Vagina (tissue), 2 donors: ENCODE measurements around the gene PRM1. TPM values are rescaled to one million over a fixed set of nuclear protein-coding genes. Genes with fewer than 3 reads are reported as not detected.

ENCODE experiments used
- DNase-seq, 2 donors: peaks; one replicate each; pipeline ENCODE4 v3.0.0-alpha.2; 2017; ENCODE audit errors: extremely low spot score in 2 of 2
- H3K27ac ChIP-seq: fragments of 200-600 bp; sonication (generic); one replicate; pipeline ENCODE4 v1.5.1; 2019
- H3K27me3 ChIP-seq: fragments of 200-600 bp; sonication (generic); one replicate; pipeline ENCODE4 v1.5.1; 2019
- H3K36me3 ChIP-seq, 2 donors: fragments of 200-600 bp; sonication (generic); one replicate each; pipeline ENCODE4 v1.5.1; 2017 to 2019
- H3K4me1 ChIP-seq: fragments of 200-600 bp; sonication (generic); one replicate; pipeline ENCODE4 v1.5.1; 2019
- H3K4me3 ChIP-seq, 2 donors: fragments of 200-600 bp; sonication (generic); 1 replicate in 1 of 2; 2 replicates in 1 of 2; pipeline ENCODE4 v1.5.1; 2016 to 2019
- H3K9me3 ChIP-seq: fragments of 200-600 bp; sonication (generic); one replicate; pipeline ENCODE4 v1.5.1; 2019
- CTCF ChIP-seq, 3 experiments: fragments of 450-650 bp in 2 of 3; fragments of 200-600 bp in 1 of 3; sonication (generic) in 1 of 3; IDR thresholded peaks; one replicate each; pipeline ENCODE4 v1.5.1; 2017 to 2019; ENCODE audit warnings: antibody characterized with exemption in 3 of 3, mild to moderate bottlenecking in 2 of 3, moderate library complexity in 2 of 3
- POLR2A ChIP-seq, 2 donors: fragments of 450-650 bp; IDR thresholded peaks; one replicate each; pipeline ENCODE4 v1.6.1; 2017; ENCODE audit warnings: antibody characterized with exemption in 2 of 2, mild to moderate bottlenecking in 2 of 2, moderate library complexity in 2 of 2
- POLR2AphosphoS5 ChIP-seq, 2 donors: sonication (generic); formaldehyde crosslinking; IDR thresholded peaks; one replicate each; pipeline ENCODE4 v1.9.0; 2017; ENCODE audit warnings: antibody characterized with exemption in 2 of 2, mild to moderate bottlenecking in 2 of 2, low read depth in 1 of 2; ENCODE audit not compliant: insufficient read depth in 1 of 2
- intact Hi-C: fragments of 100-400 bp; cut with DNase I; formaldehyde crosslinking; loops from one replicate; pipeline ENCODE4 v1.15.1; 2023
- total RNA-seq: library from RNA; depleted of rRNA; stranded (reverse); fragments of >200 nt; gene quantifications from one replicate; pipeline ENCODE4 v1.2.3, GENCODE V29; 2016

Gene PRM1
- total RNA-seq, 1 donor from 2014 or later, result not detected

GRCh38 chr16:11325404-11326083 is 44.4 kb upstream of the PRM1 start:
- no peaks in the 10 kb centered on the region for H3K36me3 ChIP-seq
- no peak for TF ChIP-seq POLR2AphosphoS5 (IDR thresholded peaks at IDR 0.05; ENCODE audit: insufficient read depth in 1 of 2, low read depth in 1 of 2)
- TF ChIP-seq CTCF (IDR thresholded peaks at IDR 0.05), result no peak
- TF ChIP-seq POLR2A (IDR thresholded peaks at IDR 0.05), result no peak
- intact Hi-C loops, result no loop called here
- no peaks in the 10 kb centered on the region for H3K9me3 ChIP-seq
- peaks cover 18% of the 10 kb centered on the region for H3K4me1 ChIP-seq
- no peak overlapping the region for H3K27ac ChIP-seq
- no peak overlapping the region for H3K4me3 ChIP-seq
- no peak for DNase-seq
- no peaks in the 10 kb centered on the region for H3K27me3 ChIP-seq

GRCh38 chr16:11323551-11324336 is 42.6 kb upstream of the PRM1 start:
- no peaks in the 10 kb centered on the region for H3K9me3 ChIP-seq
- intact Hi-C loops, result no loop called here

GRCh38 chr16:11322823-11323222 is 41.7 kb upstream of the PRM1 start:
- Histone ChIP-seq H3K36me3 (no peaks in the 10 kb centered on the region), H3K9me3 (no peaks in the 10 kb centered on the region), H3K27ac (no peak overlapping the region), H3K4me3 (no peak overlapping the region), H3K27me3 (no peaks in the 10 kb centered on the region), H3K4me1 (peaks cover 3% of the 10 kb centered on the region)
- no peak for TF ChIP-seq POLR2AphosphoS5 (IDR thresholded peaks at IDR 0.05; ENCODE audit: insufficient read depth in 1 of 2, low read depth in 1 of 2)
- no peak for TF ChIP-seq CTCF (IDR thresholded peaks at IDR 0.05)
- no peak for TF ChIP-seq POLR2A (IDR thresholded peaks at IDR 0.05)
- intact Hi-C loops, result no loop called here
- DNase-seq, result no peak

More at GRCh38 chr16:11323551-11324336, 42.6 kb upstream of the PRM1 start:
- Histone ChIP-seq H3K27me3 (no peaks in the 10 kb centered on the region), H3K4me3 (no peak overlapping the region), H3K27ac (no peak overlapping the region), H3K36me3 (no peaks in the 10 kb centered on the region), H3K4me1 (peaks cover 12% of the 10 kb centered on the region)
- DNase-seq, result no peak
- TF ChIP-seq POLR2AphosphoS5 (IDR thresholded peaks at IDR 0.05; ENCODE audit: insufficient read depth in 1 of 2, low read depth in 1 of 2) (no peak), POLR2A (IDR thresholded peaks at IDR 0.05) (no peak), CTCF (IDR thresholded peaks at IDR 0.05) (no peak)

- Histone ChIP-seq H3K9me3 (no peaks in the 10 kb centered on the region), H3K4me1 (no peaks in the 10 kb centered on the region), H3K27me3 (no peaks in the 10 kb centered on the region), H3K36me3 (no peaks in the 10 kb centered on the region), H3K4me3 (no peak overlapping the region), H3K27ac (no peak overlapping the region)
- intact Hi-C loops, result no loop called here
- no peak for TF ChIP-seq POLR2A (IDR thresholded peaks at IDR 0.05)
- no peak for TF ChIP-seq CTCF (IDR thresholded peaks at IDR 0.05)
- TF ChIP-seq POLR2AphosphoS5 (IDR thresholded peaks at IDR 0.05; ENCODE audit: insufficient read depth in 1 of 2, low read depth in 1 of 2), result no peak
- no peak for DNase-seq
These were observed 40.5 kb upstream of the PRM1 start for GRCh38 chr16:11321662-11322061.

- Histone ChIP-seq H3K4me1 (no peaks in the 10 kb centered on the region), H3K27me3 (no peaks in the 10 kb centered on the region), H3K4me3 (no peak overlapping the region), H3K36me3 (no peaks in the 10 kb centered on the region), H3K9me3 (no peaks in the 10 kb centered on the region), H3K27ac (no peak overlapping the region)
- TF ChIP-seq CTCF (IDR thresholded peaks at IDR 0.05) (no peak), POLR2AphosphoS5 (IDR thresholded peaks at IDR 0.05; ENCODE audit: insufficient read depth in 1 of 2, low read depth in 1 of 2) (no peak), POLR2A (IDR thresholded peaks at IDR 0.05) (no peak)
- intact Hi-C loops, result no loop called here
- no peak for DNase-seq
These were observed 39.0 kb upstream of the PRM1 start for GRCh38 chr16:11320170-11320569.
